OCI-LY7 (cell line): Measurements from ENCODE around the gene MARCHF11.

Experiments used
- EZH2phosphoT487 ChIP-seq: fragments of 200-600 bp; sonication (generic); IDR thresholded peaks from 2 replicates; pipeline ENCODE4 v1.6.1; 2018; ENCODE audit warnings: low read depth, borderline replicate concordance, mild to moderate bottlenecking, mixed run types, antibody characterized with exemption, low read length, moderate library complexity, mixed read lengths
- TF ChIP-seq, protein P1 (sequence below): fragments of 200-600 bp; sonication (generic); conservative IDR thresholded peaks from 2 replicates; pipeline ENCODE4 v1.5.1; 2014; ENCODE audit warnings: mild to moderate bottlenecking, antibody characterized with exemption, low read length, moderate library complexity, mixed read lengths

DNA sequence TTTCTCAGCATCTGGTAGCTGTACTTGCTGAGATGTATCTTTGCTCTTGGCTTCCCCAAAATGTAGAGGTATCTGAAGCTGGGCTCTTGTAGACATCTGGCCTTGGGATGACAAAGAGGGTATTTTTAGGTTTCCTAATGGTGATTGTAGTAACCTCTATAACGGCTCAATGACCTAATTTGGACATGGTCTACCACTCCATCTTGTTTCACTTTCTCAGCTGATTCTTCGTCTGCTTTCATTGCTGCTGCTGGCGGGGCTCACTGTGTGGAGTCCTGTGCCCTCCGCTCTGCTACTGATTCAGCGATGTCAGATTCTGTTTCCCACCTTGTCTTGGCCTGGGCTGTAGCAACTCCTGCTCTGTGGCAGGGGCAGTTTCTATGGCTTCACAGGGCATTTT, 12.7 kb upstream of the MARCHF11 start:
- TF ChIP-seq, protein P1, sequence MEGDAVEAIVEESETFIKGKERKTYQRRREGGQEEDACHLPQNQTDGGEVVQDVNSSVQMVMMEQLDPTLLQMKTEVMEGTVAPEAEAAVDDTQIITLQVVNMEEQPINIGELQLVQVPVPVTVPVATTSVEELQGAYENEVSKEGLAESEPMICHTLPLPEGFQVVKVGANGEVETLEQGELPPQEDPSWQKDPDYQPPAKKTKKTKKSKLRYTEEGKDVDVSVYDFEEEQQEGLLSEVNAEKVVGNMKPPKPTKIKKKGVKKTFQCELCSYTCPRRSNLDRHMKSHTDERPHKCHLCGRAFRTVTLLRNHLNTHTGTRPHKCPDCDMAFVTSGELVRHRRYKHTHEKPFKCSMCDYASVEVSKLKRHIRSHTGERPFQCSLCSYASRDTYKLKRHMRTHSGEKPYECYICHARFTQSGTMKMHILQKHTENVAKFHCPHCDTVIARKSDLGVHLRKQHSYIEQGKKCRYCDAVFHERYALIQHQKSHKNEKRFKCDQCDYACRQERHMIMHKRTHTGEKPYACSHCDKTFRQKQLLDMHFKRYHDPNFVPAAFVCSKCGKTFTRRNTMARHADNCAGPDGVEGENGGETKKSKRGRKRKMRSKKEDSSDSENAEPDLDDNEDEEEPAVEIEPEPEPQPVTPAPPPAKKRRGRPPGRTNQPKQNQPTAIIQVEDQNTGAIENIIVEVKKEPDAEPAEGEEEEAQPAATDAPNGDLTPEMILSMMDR, result no peak
- TF ChIP-seq EZH2phosphoT487, result no peak
